ES-I3 (cell line): ENCODE measurements around the gene HELZ.
A peak's percentile ranks its signal among the peaks of the same experiment; 100 is the strongest.
"Not testable (repeated sequence)": the region's sequence is repeated elsewhere in the genome, so short reads cannot be mapped to it uniquely, and the experiment has no call there.

Experiments used
- H3K36me3 ChIP-seq: 2 replicates; pipeline ENCODE4 v1.6.1; 2013; ENCODE audit warnings: mild to moderate bottlenecking, low read length, control low read depth, moderate library complexity; ENCODE audit not compliant: insufficient read depth
- H3K4me1 ChIP-seq: 2 replicates; pipeline ENCODE4 v1.6.1; 2013; ENCODE audit warnings: mild to moderate bottlenecking, control low read depth, low read length; ENCODE audit not compliant: insufficient read depth
- H3K9ac ChIP-seq: 2 replicates; pipeline ENCODE4 v1.6.1; 2013; ENCODE audit warnings: low read depth, mild to moderate bottlenecking, low read length, moderate library complexity
- H3K9me3 ChIP-seq: 2 replicates; pipeline ENCODE4 v1.6.1; 2013; ENCODE audit warnings: mild to moderate bottlenecking, low read length, moderate library complexity; ENCODE audit not compliant: control insufficient read depth, insufficient read depth

The HELZ gene, protein sequence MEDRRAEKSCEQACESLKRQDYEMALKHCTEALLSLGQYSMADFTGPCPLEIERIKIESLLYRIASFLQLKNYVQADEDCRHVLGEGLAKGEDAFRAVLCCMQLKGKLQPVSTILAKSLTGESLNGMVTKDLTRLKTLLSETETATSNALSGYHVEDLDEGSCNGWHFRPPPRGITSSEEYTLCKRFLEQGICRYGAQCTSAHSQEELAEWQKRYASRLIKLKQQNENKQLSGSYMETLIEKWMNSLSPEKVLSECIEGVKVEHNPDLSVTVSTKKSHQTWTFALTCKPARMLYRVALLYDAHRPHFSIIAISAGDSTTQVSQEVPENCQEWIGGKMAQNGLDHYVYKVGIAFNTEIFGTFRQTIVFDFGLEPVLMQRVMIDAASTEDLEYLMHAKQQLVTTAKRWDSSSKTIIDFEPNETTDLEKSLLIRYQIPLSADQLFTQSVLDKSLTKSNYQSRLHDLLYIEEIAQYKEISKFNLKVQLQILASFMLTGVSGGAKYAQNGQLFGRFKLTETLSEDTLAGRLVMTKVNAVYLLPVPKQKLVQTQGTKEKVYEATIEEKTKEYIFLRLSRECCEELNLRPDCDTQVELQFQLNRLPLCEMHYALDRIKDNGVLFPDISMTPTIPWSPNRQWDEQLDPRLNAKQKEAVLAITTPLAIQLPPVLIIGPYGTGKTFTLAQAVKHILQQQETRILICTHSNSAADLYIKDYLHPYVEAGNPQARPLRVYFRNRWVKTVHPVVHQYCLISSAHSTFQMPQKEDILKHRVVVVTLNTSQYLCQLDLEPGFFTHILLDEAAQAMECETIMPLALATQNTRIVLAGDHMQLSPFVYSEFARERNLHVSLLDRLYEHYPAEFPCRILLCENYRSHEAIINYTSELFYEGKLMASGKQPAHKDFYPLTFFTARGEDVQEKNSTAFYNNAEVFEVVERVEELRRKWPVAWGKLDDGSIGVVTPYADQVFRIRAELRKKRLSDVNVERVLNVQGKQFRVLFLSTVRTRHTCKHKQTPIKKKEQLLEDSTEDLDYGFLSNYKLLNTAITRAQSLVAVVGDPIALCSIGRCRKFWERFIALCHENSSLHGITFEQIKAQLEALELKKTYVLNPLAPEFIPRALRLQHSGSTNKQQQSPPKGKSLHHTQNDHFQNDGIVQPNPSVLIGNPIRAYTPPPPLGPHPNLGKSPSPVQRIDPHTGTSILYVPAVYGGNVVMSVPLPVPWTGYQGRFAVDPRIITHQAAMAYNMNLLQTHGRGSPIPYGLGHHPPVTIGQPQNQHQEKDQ (N-terminal part only)

GRCh38 chr17:67245073-67245693, at the start of gene HELZ:
Gene HELZ (minus strand): TSS chr17:67245196. CDS start chr17:67218804, 26,392 bp downstream.
- Histone ChIP-seq H3K36me3 (0 out of 2 replicates have a peak, but pooled peaks cover 4% of the 10 kb centered on the region), H3K9me3 (no peaks in the 10 kb centered on the region), H3K4me1 (peaks cover 15% of the 10 kb centered on the region; the same call in 1 of the 2 replicates), H3K9ac (peak within 1 kb of the TSS; percentile 99)

GRCh38 chr17:67293251-67294203, 48.5 kb upstream of the HELZ start:
- Histone ChIP-seq H3K9ac (no peak overlapping the region), H3K4me1 (peaks cover 4% of the 10 kb centered on the region; the same call in 1 of the 2 replicates), H3K9me3 (no peaks in the 10 kb centered on the region), H3K36me3 (no peaks in the 10 kb centered on the region)

DNA sequence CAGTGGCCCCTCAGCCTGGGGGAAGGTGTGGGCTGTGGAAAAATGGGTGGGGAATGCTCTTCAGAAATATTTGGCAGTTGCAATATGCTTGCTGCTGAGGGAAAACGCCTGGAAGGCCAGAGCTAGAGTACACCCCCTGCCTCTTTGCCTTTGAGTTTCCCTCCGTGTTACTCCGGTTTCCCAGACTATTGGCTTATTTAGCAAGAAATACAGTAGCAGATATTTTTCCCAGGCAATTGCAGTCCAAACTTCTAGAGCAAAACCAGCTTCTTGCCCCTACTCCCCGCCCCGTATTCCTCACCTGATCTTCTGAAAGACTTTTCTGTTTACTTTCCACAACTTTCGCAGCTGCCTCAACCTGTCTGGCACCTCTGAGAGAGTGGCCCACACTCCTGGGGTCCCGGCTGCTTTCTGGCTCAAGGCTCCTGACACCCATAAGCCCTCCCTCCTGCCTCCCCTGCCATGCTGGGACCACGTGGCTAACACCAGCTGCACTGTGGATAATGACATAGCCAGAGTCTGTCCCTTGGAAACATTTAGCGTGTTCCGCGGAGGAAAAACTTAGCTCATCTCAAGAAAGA, 45.8 kb upstream of the HELZ start:
- Histone ChIP-seq H3K4me1 (peaks cover 4% of the 10 kb centered on the region; the same call in 1 of the 2 replicates), H3K9me3 (no peaks in the 10 kb centered on the region), H3K9ac (no peak overlapping the region), H3K36me3 (no peaks in the 10 kb centered on the region)

GRCh38 chr17:67290244-67290643, 45.2 kb upstream of the HELZ start:
- Histone ChIP-seq H3K9ac (no peak overlapping the region), H3K36me3 (no peaks in the 10 kb centered on the region), H3K4me1 (peaks cover 4% of the 10 kb centered on the region; the same call in 1 of the 2 replicates), H3K9me3 (no peaks in the 10 kb centered on the region)

GRCh38 chr17:67289181-67289876, 44.3 kb upstream of the HELZ start:
- Histone ChIP-seq H3K36me3 (no peaks in the 10 kb centered on the region), H3K4me1 (peaks cover 4% of the 10 kb centered on the region; the same call in 1 of the 2 replicates), H3K9me3 (no peaks in the 10 kb centered on the region), H3K9ac (no peak overlapping the region)

GRCh38 chr17:67286826-67287225, 41.8 kb upstream of the HELZ start:
- not testable (repeated sequence) for H3K4me1 ChIP-seq, H3K9me3 ChIP-seq, H3K9ac ChIP-seq, H3K36me3 ChIP-seq

- Histone ChIP-seq H3K9me3 (no peaks in the 10 kb centered on the region), H3K4me1 (peaks cover 21% of the 10 kb centered on the region), H3K36me3 (no peaks in the 10 kb centered on the region), H3K9ac (no peak overlapping the region)
Observed at GRCh38 chr17:67285360-67285759, 40.4 kb upstream of the HELZ start.

- no peaks in the 10 kb centered on the region for H3K36me3 ChIP-seq
- peaks cover 18% of the 10 kb centered on the region for H3K4me1 ChIP-seq
- H3K9ac ChIP-seq = no peak overlapping the region
- H3K9me3 ChIP-seq = no peaks in the 10 kb centered on the region
Observed at GRCh38 chr17:67283731-67284516, 38.9 kb upstream of the HELZ start.

GRCh38 chr17:67281743-67282142, 36.7 kb upstream of the HELZ start:
- Histone ChIP-seq H3K36me3 (no peaks in the 10 kb centered on the region), H3K9ac (no peak overlapping the region), H3K9me3 (no peaks in the 10 kb centered on the region), H3K4me1 (peaks cover 18% of the 10 kb centered on the region)

- Histone ChIP-seq H3K4me1 (peaks cover 18% of the 10 kb centered on the region), H3K9me3 (no peaks in the 10 kb centered on the region), H3K36me3 (no peaks in the 10 kb centered on the region), H3K9ac (no peak overlapping the region)
Observed at GRCh38 chr17:67281053-67281452, 36.1 kb upstream of the HELZ start.

- no peaks in the 10 kb centered on the region for H3K9me3 ChIP-seq
- no peak overlapping the region for H3K9ac ChIP-seq
- H3K36me3 ChIP-seq = no peaks in the 10 kb centered on the region
Observed at GRCh38 chr17:67280279-67280678, 35.3 kb upstream of the HELZ start.

DNA sequence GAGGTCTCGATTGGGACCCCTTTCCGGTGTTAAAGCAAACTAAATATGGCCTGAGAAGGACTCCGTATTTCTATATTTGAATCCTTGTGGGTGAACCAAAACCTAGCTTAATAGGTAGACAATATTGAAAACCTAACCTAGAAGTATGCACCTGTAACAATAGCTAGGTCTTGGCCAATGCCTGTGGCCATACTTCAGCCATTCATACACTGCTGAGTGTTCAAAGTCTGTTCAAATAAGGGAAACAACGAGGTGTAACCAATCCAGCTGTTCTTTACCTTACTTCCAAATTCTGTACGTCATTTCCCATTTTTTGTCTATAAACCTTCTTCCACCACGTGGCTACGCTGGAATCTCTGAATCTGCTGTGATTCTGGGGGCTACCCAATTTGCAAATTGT, 34.1 kb upstream of the HELZ start:
- Histone ChIP-seq H3K36me3 (no peaks in the 10 kb centered on the region), H3K4me1 (peaks cover 18% of the 10 kb centered on the region), H3K9me3 (no peaks in the 10 kb centered on the region), H3K9ac (no peak overlapping the region)

More at GRCh38 chr17:67280279-67280678, 35.3 kb upstream of the HELZ start:
- H3K4me1 ChIP-seq = peaks cover 18% of the 10 kb centered on the region
